OCI-LY1 (cell line): Measurements from ENCODE around the gene YEATS2.

ENCODE experiments used
- H2AFZ ChIP-seq: fragments of 200-600 bp; sonication (generic), shearing (Covaris generic); 2 replicates; pipeline ENCODE4 v1.6.0; 2014; ENCODE audit warnings: antibody characterized with exemption, mild to moderate bottlenecking, low read length
- H3F3A ChIP-seq: fragments of 200-600 bp; sonication (generic), shearing (Covaris generic); 2 replicates; pipeline ENCODE4 v1.6.0; 2014; ENCODE audit warnings: mild to moderate bottlenecking, antibody characterized with exemption, low read length, moderate library complexity; ENCODE audit not compliant: insufficient read depth
- H3K27ac ChIP-seq: fragments of 200-600 bp; sonication (generic); 2 replicates; pipeline ENCODE4 v1.5.1; 2014; ENCODE audit warnings: low read length, mixed run types, mild to moderate bottlenecking, low read depth; ENCODE audit not compliant: poor library complexity, severe bottlenecking
- H3K27me3 ChIP-seq: fragments of 200-600 bp; sonication (generic); 2 replicates; pipeline ENCODE4 v1.6.0; 2014; ENCODE audit warnings: antibody characterized with exemption, mild to moderate bottlenecking, low read length, moderate library complexity; ENCODE audit not compliant: insufficient read depth
- H3K36me3 ChIP-seq: fragments of 200-600 bp; sonication (generic); 2 replicates; pipeline ENCODE4 v1.6.1; 2014; ENCODE audit warnings: mild to moderate bottlenecking, antibody characterized with exemption, low read length, moderate library complexity, mixed read lengths; ENCODE audit not compliant: insufficient read depth
- H3K4me1 ChIP-seq: fragments of 200-600 bp; sonication (generic); 2 replicates; pipeline ENCODE4 v1.5.1; 2014; ENCODE audit warnings: mild to moderate bottlenecking, low read length, moderate library complexity; ENCODE audit not compliant: insufficient read depth, severe bottlenecking
- H3K4me2 ChIP-seq: fragments of 200-600 bp; sonication (generic), shearing (Covaris generic); 2 replicates; pipeline ENCODE4 v1.6.1; 2014; ENCODE audit warnings: low read length
- H3K4me3 ChIP-seq: fragments of 200-600 bp; sonication (generic); 2 replicates; pipeline ENCODE4 v1.5.1; 2014; ENCODE audit warnings: low read length, low read depth, mild to moderate bottlenecking, mixed read lengths; ENCODE audit not compliant: poor library complexity, severe bottlenecking
- H3K79me2 ChIP-seq: fragments of 200-600 bp; shearing (Covaris generic); 2 replicates; pipeline ENCODE4 v1.6.1; 2016; ENCODE audit warnings: mixed run types, low read length, mixed read lengths; ENCODE audit not compliant: insufficient read depth
- H3K9ac ChIP-seq: fragments of 200-600 bp; sonication (generic), shearing (Covaris generic); 2 replicates; pipeline ENCODE4 v1.6.1; 2014; ENCODE audit warnings: mild to moderate bottlenecking, low read length, mixed read lengths
- H3K9me2 ChIP-seq: fragments of 200-600 bp; sonication (generic), shearing (Covaris generic); 2 replicates; pipeline ENCODE4 v1.6.1; 2014; ENCODE audit warnings: low read depth, mild to moderate bottlenecking, low read length, mixed read lengths
- H3K9me3 ChIP-seq: fragments of 200-600 bp; shearing (Covaris generic); 2 replicates; pipeline ENCODE4 v1.6.1; 2014; ENCODE audit warnings: low read length, mixed read lengths
- H4K20me1 ChIP-seq: fragments of 200-600 bp; sonication (generic), shearing (Covaris generic); 2 replicates; pipeline ENCODE4 v1.6.0; 2016; ENCODE audit warnings: mild to moderate bottlenecking, low read length; ENCODE audit not compliant: insufficient read depth
- EZH2 ChIP-seq: fragments of 200-600 bp; sonication (generic), shearing (Covaris generic); IDR thresholded peaks from 2 replicates; pipeline ENCODE4 v1.8.0; 2017; ENCODE audit warnings: borderline replicate concordance, mixed run types, mild to moderate bottlenecking, antibody characterized with exemption, low read length, moderate library complexity, mixed read lengths
- TF ChIP-seq, protein P1 (sequence below): fragments of 200-600 bp; sonication (generic), shearing (Covaris generic); IDR thresholded peaks from 2 replicates; pipeline ENCODE4 v1.5.1; 2017; ENCODE audit warnings: mild to moderate bottlenecking, antibody characterized with exemption, low read length, moderate library complexity, mixed read lengths

The YEATS2 gene

DNA sequence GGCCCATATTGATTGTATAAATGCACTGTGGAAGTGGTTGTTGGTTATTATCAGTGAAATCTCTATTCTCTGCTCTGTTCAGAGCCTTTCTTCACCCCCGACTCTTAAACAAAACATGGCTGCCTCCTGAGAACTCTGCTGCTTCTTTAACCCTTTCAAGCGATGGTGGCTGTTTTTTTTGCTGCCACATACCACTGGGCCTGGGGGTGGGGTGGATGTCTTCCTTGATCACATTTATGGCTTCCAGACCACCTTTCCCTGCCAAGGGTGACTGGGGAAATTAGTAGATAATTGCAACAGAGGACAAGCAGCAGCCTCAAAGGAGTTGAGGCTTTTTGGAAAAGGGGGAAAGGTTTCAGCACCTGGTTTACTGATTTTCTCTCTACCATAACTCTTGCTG is 32.8 kb downstream of the YEATS2 start:
- TF ChIP-seq, protein P1, sequence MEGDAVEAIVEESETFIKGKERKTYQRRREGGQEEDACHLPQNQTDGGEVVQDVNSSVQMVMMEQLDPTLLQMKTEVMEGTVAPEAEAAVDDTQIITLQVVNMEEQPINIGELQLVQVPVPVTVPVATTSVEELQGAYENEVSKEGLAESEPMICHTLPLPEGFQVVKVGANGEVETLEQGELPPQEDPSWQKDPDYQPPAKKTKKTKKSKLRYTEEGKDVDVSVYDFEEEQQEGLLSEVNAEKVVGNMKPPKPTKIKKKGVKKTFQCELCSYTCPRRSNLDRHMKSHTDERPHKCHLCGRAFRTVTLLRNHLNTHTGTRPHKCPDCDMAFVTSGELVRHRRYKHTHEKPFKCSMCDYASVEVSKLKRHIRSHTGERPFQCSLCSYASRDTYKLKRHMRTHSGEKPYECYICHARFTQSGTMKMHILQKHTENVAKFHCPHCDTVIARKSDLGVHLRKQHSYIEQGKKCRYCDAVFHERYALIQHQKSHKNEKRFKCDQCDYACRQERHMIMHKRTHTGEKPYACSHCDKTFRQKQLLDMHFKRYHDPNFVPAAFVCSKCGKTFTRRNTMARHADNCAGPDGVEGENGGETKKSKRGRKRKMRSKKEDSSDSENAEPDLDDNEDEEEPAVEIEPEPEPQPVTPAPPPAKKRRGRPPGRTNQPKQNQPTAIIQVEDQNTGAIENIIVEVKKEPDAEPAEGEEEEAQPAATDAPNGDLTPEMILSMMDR = no peak
- TF ChIP-seq EZH2 = no peak
- Histone ChIP-seq H2AFZ (no peak overlapping the region), H3K9ac (no peak overlapping the region), H3K4me1 (no peaks in the 10 kb centered on the region), H3K9me2 (no peaks in the 10 kb centered on the region), H3K9me3 (no peaks in the 10 kb centered on the region), H3F3A (no peaks in the 10 kb centered on the region), H3K36me3 (peaks cover 97% of the 10 kb centered on the region), H4K20me1 (no peaks in the 10 kb centered on the region), H3K27ac (no peak overlapping the region), H3K4me3 (no peak overlapping the region), H3K79me2 (no peaks in the 10 kb centered on the region), H3K4me2 (no peak overlapping the region), H3K27me3 (no peaks in the 10 kb centered on the region)

DNA sequence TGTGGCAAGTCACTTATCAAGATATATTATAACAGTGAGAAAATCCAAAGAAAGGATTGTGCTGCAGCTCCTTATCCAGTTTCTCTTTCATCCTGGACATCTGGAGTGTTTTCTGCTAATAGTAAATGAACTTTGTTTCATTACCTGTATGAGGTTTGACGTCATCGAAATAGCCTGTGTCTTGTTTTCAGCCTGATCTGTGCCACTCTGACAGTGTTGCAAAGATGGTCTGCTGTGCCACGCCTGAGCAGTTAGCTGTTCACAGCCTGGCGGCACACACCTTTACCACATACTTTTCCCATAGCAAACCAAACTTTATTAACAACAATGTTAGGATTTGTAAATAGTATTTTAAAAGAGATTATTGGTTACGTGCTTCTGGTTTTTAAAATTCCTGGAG is 34.0 kb downstream of the YEATS2 start:
- H3K36me3 ChIP-seq = peaks cover 97% of the 10 kb centered on the region

DNA sequence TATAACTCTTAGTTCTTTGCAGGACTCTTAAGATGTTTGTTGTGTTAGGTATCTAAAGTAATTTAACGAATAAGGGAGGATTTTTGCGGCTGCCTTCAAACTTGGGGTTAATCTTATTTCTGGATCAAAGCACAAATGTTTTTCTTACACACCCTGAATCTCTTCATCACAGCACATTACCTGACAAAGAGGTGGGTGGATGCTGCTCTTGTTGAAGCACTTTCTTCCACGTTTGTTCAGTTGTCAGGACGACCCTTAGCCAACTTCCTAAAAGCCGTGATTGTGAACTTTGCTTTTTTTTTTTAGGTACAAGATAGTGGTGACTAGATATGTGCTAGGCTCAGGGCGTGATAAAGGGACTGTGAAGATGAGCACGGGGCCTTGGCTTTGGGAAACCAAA is 36.0 kb downstream of the YEATS2 start:
- Histone ChIP-seq H3K9ac (no peak overlapping the region), H2AFZ (no peak overlapping the region), H3K27me3 (no peaks in the 10 kb centered on the region), H3K4me1 (no peaks in the 10 kb centered on the region), H3F3A (no peaks in the 10 kb centered on the region), H3K4me2 (no peak overlapping the region), H3K36me3 (peaks cover 95% of the 10 kb centered on the region), H3K4me3 (no peak overlapping the region), H4K20me1 (no peaks in the 10 kb centered on the region), H3K9me3 (0 out of 2 replicates have a peak, but pooled peaks cover 3% of the 10 kb centered on the region), H3K27ac (no peak overlapping the region), H3K79me2 (no peaks in the 10 kb centered on the region), H3K9me2 (no peaks in the 10 kb centered on the region)
- TF ChIP-seq, protein P1 = no peak
- TF ChIP-seq EZH2 = no peak

More for the DNA sequence above, 34.0 kb downstream of the YEATS2 start:
- Histone ChIP-seq H3K4me1 (no peaks in the 10 kb centered on the region), H3K4me3 (no peak overlapping the region), H2AFZ (no peak overlapping the region), H3K9me3 (no peaks in the 10 kb centered on the region), H3K9ac (no peak overlapping the region), H3K9me2 (no peaks in the 10 kb centered on the region), H4K20me1 (no peaks in the 10 kb centered on the region), H3K27me3 (no peaks in the 10 kb centered on the region), H3F3A (no peaks in the 10 kb centered on the region), H3K79me2 (no peaks in the 10 kb centered on the region), H3K4me2 (no peak overlapping the region), H3K27ac (no peak overlapping the region)
- TF ChIP-seq, protein P1 = no peak
- TF ChIP-seq EZH2 = no peak
